Progenitor cell of endocrine pancreas (in vitro differentiated cells): ENCODE measurements around the gene NECTIN2. TPM values are rescaled to one million over a fixed set of nuclear protein-coding genes. Genes with fewer than 3 reads are reported as not detected.
"Not testable (repeated sequence)": the region's sequence is repeated elsewhere in the genome, so short reads cannot be mapped to it uniquely, and the experiment has no call there.

Experiments used
- DNase-seq: peaks from one replicate; pipeline ENCODE4 v3.0.0; 2021; ENCODE audit warnings: low spot score; ENCODE audit not compliant: unreplicated experiment
- H3K27ac Mint-ChIP-seq: 2 replicates; pipeline ENCODE4 v1.8.0; 2021; ENCODE audit warnings: mild to moderate bottlenecking, moderate library complexity, mixed read lengths
- H3K27me3 Mint-ChIP-seq: 2 replicates; pipeline ENCODE4 v1.8.0; 2021; ENCODE audit warnings: mixed read lengths
- H3K36me3 Mint-ChIP-seq: 2 replicates; pipeline ENCODE4 v1.8.0; 2022; ENCODE audit warnings: mixed read lengths; ENCODE audit not compliant: insufficient read depth
- H3K4me1 Mint-ChIP-seq: 2 replicates; pipeline ENCODE4 v1.8.0; 2021; ENCODE audit warnings: low read depth, mixed read lengths
- H3K4me3 Mint-ChIP-seq: 2 replicates; pipeline ENCODE4 v1.8.0; 2021; ENCODE audit warnings: low read depth, mild to moderate bottlenecking, moderate library complexity, mixed read lengths
- H3K9me3 Mint-ChIP-seq: 2 replicates; pipeline ENCODE4 v1.8.0; 2021; ENCODE audit warnings: low read depth, mixed read lengths
- total RNA-seq: library from RNA; stranded (reverse); gene quantifications from 2 replicates; pipeline ENCODE4 v1.2.1, GENCODE V29; 2021
- TF ChIP-seq, protein P1 (sequence below): fragments of 200-600 bp; sonication (generic); IDR thresholded peaks from one replicate; pipeline ENCODE4 v1.5.0; 2021; ENCODE audit warnings: antibody characterized with exemption, mild to moderate bottlenecking; ENCODE audit not compliant: unreplicated experiment

The NECTIN2 gene
- total RNA-seq, 1 donor from 2014 or later, result 201 TPM

DNA sequence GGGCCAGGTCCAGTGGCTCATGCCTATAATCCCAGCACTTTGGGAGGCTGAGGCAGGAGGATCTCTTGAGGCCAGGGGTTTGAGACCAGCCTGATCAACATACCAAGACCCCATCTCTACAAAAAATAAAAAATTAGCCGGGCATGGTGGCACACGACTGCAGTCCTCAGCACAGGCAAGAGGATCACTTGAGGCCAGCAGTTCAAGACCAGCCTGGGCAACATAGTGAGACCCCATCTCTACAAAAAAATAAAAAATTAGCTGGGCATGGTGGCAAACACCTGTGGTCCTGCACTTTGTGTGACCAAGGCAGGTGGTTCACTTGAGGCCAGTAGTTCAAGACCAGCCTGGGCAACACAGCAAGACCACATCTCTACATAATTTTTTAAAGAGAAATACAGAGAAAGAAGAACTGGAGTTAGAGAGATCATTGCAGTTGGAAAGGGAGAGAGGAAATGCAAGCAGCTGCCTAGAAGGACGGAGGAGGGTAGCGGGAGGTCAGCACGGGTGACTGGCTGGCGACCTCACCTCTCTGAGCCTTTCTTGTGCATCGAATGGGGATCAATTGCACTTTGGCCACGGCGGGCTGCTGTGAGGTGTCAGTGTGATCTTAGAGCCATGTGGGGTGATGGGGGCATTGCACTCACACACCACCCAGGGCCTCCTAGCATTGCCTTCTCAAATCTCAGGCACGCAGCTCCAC lies 23.3 kb upstream of the NECTIN2 start:
- TF ChIP-seq, protein P1, sequence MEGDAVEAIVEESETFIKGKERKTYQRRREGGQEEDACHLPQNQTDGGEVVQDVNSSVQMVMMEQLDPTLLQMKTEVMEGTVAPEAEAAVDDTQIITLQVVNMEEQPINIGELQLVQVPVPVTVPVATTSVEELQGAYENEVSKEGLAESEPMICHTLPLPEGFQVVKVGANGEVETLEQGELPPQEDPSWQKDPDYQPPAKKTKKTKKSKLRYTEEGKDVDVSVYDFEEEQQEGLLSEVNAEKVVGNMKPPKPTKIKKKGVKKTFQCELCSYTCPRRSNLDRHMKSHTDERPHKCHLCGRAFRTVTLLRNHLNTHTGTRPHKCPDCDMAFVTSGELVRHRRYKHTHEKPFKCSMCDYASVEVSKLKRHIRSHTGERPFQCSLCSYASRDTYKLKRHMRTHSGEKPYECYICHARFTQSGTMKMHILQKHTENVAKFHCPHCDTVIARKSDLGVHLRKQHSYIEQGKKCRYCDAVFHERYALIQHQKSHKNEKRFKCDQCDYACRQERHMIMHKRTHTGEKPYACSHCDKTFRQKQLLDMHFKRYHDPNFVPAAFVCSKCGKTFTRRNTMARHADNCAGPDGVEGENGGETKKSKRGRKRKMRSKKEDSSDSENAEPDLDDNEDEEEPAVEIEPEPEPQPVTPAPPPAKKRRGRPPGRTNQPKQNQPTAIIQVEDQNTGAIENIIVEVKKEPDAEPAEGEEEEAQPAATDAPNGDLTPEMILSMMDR, result no peak
- no peak for DNase-seq
- Mint-ChIP-seq H3K4me3 (no peak overlapping the region), H3K9me3 (no peaks in the 10 kb centered on the region), H3K4me1 (peaks cover 11% of the 10 kb centered on the region), H3K27me3 (peaks cover 10% of the 10 kb centered on the region), H3K27ac (peak overlapping the region; percentile 45), H3K36me3 (peaks cover 4% of the 10 kb centered on the region)

GRCh38 chr19:44823373-44823698 lies 22.8 kb upstream of the NECTIN2 start:
- no peak for DNase-seq
- no peaks in the 10 kb centered on the region for H3K9me3 Mint-ChIP-seq
- TF ChIP-seq, protein P1, result no peak
- H3K27me3 Mint-ChIP-seq, result peaks cover 10% of the 10 kb centered on the region
- peaks cover 7% of the 10 kb centered on the region for H3K4me1 Mint-ChIP-seq
- no peak overlapping the region for H3K4me3 Mint-ChIP-seq
- H3K36me3 Mint-ChIP-seq, result peaks cover 2% of the 10 kb centered on the region
- no peak overlapping the region for H3K27ac Mint-ChIP-seq

DNA sequence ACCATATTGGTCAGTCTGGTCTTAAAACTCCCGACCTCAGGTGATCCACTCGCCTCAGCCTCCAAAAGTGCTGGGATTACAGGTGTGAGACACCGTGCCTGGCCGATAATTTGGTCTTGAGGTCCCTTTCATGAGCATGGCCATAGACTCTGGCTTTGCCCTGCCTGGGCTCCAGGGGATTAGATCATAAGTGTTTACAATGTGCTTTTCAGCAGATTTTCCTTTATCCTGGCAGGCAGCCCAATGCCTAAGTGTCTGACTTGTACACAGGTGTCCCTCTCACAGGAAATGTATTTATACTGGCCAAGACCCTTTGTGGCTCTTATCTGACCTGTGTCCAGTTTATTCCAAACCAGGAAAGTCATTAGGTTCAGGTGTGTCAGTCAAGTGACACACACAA lies 21.3 kb upstream of the NECTIN2 start:
- Mint-ChIP-seq H3K36me3 (peaks cover 2% of the 10 kb centered on the region), H3K4me1 (peaks cover 7% of the 10 kb centered on the region), H3K27ac (no peak overlapping the region), H3K27me3 (peaks cover 10% of the 10 kb centered on the region), H3K9me3 (no peaks in the 10 kb centered on the region), H3K4me3 (no peak overlapping the region)
- DNase-seq, result no peak
- TF ChIP-seq, protein P1, result no peak

DNA sequence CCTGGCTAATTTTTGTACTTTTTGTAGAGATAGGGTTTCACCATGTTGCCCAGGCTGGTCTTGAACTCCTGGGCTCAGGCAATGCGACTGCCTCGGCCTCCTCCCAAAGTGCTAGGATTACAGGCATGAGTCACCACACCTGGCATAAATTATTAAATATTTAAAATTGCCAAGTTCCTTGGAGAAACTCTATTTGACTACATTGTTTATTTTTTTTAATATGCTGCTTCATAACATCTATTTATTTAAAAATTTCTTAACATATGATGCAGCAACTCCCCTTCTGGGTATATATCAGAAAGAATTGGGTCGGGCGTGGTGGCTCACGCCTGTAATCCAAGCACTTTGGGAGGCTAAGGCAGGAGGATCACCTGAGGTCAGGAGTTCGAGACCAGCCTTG lies 13.2 kb upstream of the NECTIN2 start:
- H3K4me3 Mint-ChIP-seq, DNase-seq, H3K36me3 Mint-ChIP-seq, H3K4me1 Mint-ChIP-seq, H3K9me3 Mint-ChIP-seq, H3K27ac Mint-ChIP-seq: not testable (repeated sequence)
- peaks cover 14% of the 10 kb centered on the region for H3K27me3 Mint-ChIP-seq

GRCh38 chr19:44834399-44834798 lies 11.7 kb upstream of the NECTIN2 start:
- not testable (repeated sequence) for H3K9me3 Mint-ChIP-seq, DNase-seq, H3K36me3 Mint-ChIP-seq, H3K27ac Mint-ChIP-seq, H3K4me3 Mint-ChIP-seq, H3K4me1 Mint-ChIP-seq
- peaks cover 14% of the 10 kb centered on the region for H3K27me3 Mint-ChIP-seq

DNA sequence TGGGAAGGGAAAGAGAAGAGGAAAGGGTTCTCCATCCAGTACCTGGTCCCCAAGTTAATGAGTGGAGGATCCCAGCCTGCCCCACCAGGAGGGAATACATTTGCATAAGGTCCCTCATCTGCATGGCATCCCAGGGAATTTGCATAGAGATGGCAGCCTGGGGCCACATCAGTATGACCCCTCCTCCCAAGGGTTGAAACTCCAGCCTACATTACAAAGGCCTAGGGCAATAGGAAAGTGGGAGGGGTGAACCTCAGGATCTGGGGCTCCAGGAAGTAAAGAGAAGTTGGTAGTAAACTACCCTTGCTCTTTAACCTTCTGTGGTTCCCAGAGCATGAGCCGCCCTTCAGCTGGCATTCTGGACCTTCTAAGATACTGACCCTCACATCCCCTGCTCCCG lies 6.8 kb upstream of the NECTIN2 start:
- no peaks in the 10 kb centered on the region for H3K9me3 Mint-ChIP-seq
- TF ChIP-seq, protein P1, result no peak
- H3K27ac Mint-ChIP-seq, result no peak overlapping the region
- peaks cover 5% of the 10 kb centered on the region for H3K27me3 Mint-ChIP-seq
- no peak for DNase-seq
- H3K4me3 Mint-ChIP-seq, result no peak overlapping the region
- no peaks in the 10 kb centered on the region for H3K36me3 Mint-ChIP-seq
- H3K4me1 Mint-ChIP-seq, result no peaks in the 10 kb centered on the region
